Measurements from ENCODE around the gene CEP89. TPM values are rescaled to one million over a fixed set of nuclear protein-coding genes. Genes with fewer than 3 reads are reported as not detected.
"Not testable (repeated sequence)": the region's sequence is repeated elsewhere in the genome, so short reads cannot be mapped to it uniquely, and the experiment has no call there.

Gene CEP89
- total and polyA plus RNA-seq, 4 donors, result 4.4 to 22.6 (median 16.0) TPM

DNA sequence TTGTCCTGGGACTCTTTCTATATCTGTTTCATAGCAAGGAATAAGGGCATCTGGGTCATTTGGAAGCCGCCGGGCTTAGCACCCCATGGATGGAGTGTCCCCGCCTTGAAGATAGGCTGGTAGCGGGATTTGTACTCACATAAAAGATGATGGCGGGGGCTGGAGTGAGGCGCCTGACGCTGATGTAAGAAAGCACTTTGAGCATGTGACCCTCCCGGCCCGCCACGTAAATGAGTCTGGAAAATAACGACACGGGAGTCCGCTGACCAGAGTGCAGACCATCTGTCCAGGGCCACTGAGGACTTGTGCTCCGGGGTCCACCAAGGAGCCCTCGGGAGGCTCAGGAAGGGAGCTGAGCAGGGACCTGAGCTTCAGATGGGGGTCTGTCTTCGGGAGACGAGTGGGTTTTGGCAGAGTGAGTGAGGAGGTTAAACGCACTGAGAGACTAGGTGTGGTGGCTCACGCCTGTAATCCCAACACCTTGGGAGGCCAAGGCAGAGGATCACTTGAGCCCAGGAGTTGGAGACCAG is 128.0 kb downstream of the CEP89 start:
- 94 to 96% methylated on average over 19 of the region's 19 CpGs for WGBS, 2 donors
- peak in 1 of 2 donors; percentile 42 for DNase-seq

DNA sequence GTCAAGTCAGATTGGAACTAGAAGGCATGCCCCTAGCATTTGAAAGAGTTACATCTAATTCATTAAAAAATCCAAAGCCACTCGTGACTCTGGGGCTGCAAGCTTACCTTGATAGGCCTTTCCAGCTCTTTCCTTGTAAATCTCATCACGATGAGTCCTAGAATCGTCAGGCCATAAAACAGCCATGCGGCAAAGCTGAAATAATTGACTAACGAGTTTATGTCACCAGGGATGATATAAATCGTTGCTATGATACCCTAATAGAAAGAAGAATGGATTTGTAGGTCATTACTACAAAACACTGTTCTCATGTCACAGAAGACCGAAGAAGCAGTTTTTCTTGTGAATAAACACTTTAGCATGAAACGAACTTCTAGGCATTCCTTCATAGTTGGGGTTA is 129.7 kb downstream of the CEP89 start:
- Histone ChIP-seq H3K27ac (ENCODE audit: low read depth in 1 of 2, low read length in 2 of 2) (no peak overlapping the region), H3K36me3 (ENCODE audit: control insufficient read depth in 1 of 2, insufficient read depth in 2 of 2, low read length in 1 of 2) (no peaks in the 10 kb centered on the region), H3K4me1 (ENCODE audit: control insufficient read depth in 1 of 2, insufficient read depth in 2 of 2, low read length in 2 of 2) (no peaks in the 10 kb centered on the region), H3K27me3 (ENCODE audit: control insufficient read depth in 1 of 2, insufficient read depth in 2 of 2, low read length in 1 of 2) (no peaks in the 10 kb centered on the region), H3K9me3 (ENCODE audit: control insufficient read depth, low read length) (no peaks in the 10 kb centered on the region), H3K4me3 (ENCODE audit: low read length in 2 of 2) (no peak overlapping the region)
- DNase-seq (no peak), ATAC-seq (ENCODE audit: low FRiP score) (no peak)
- 81 to 82% methylated on average over 8 of the region's 8 CpGs for WGBS, 2 donors
- intact Hi-C loops (cut with DNase I), result no loop called here

More for the DNA sequence above, 128.0 kb downstream of the CEP89 start:
- no peak for ATAC-seq (ENCODE audit: low FRiP score)
- no peak overlapping the region for H3K4me3 ChIP-seq (ENCODE audit: low read length in 2 of 2)
- H3K36me3 ChIP-seq (ENCODE audit: control insufficient read depth in 1 of 2, insufficient read depth in 2 of 2, low read length in 1 of 2), result no peaks in the 10 kb centered on the region
- intact Hi-C loops (cut with DNase I), result no loop called here
- H3K4me1 ChIP-seq (ENCODE audit: control insufficient read depth in 1 of 2, insufficient read depth in 2 of 2, low read length in 2 of 2), result no peaks in the 10 kb centered on the region
- H3K27me3 ChIP-seq (ENCODE audit: control insufficient read depth in 1 of 2, insufficient read depth in 2 of 2, low read length in 1 of 2), result no peaks in the 10 kb centered on the region
- no peak overlapping the region for H3K27ac ChIP-seq (ENCODE audit: low read depth in 1 of 2, low read length in 2 of 2)
- H3K9me3 ChIP-seq (ENCODE audit: control insufficient read depth, low read length), result no peaks in the 10 kb centered on the region

DNA sequence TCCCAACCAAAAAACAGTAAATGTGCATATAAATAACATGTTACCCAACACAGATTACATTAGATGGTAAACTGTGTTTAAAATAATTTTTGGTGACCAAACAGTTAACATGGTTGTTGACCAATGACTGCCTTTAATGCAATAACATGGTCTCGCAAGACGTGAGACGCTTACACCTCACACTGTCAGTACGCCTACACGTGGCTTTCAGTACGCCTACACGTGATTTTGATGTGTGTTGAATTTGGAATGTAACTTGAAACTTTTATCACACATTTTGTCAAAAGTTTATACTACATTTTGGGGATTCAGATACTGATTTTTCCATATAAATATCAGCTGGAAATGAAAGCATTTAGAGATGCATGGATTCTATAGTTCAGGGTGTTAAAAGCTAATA is 134.2 kb downstream of the CEP89 start:
- Histone ChIP-seq H3K4me1 (ENCODE audit: control insufficient read depth in 1 of 2, insufficient read depth in 2 of 2, low read length in 2 of 2) (no peaks in the 10 kb centered on the region), H3K36me3 (ENCODE audit: control insufficient read depth in 1 of 2, insufficient read depth in 2 of 2, low read length in 1 of 2) (no peaks in the 10 kb centered on the region), H3K27ac (ENCODE audit: low read depth in 1 of 2, low read length in 2 of 2) (no peak overlapping the region), H3K9me3 (ENCODE audit: control insufficient read depth, low read length) (no peaks in the 10 kb centered on the region), H3K27me3 (ENCODE audit: control insufficient read depth in 1 of 2, insufficient read depth in 2 of 2, low read length in 1 of 2) (no peaks in the 10 kb centered on the region), H3K4me3 (ENCODE audit: low read length in 2 of 2) (no peak overlapping the region)
- intact Hi-C loops (cut with DNase I), result no loop called here
- no peak for ATAC-seq (ENCODE audit: low FRiP score)
- WGBS, 2 donors, result 65% methylated on average over 7 of the region's 7 CpGs
- no peak for DNase-seq

DNA sequence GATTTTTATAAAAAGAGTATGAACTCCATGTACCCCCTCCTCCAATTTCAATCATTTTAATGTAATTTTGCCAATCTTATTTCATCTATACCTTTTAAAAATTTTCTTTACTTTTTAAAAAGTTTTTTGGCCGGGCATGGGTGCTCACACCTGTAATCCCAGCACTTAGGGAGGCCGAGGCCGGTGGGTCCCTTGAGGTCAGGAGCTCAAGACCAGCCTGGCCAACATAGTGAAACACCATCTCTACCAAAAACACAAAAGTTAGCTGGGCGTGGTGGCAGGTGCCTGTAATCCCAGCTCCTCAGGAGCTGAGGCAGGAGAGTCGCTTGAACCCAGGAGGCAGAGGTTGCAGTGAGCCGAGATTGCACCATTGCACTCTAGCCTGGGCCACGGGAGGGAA is 138.4 kb downstream of the CEP89 start:
- ATAC-seq (ENCODE audit: low FRiP score); H3K27ac ChIP-seq (ENCODE audit: low read depth in 1 of 2, low read length in 2 of 2); H3K4me1 ChIP-seq (ENCODE audit: control insufficient read depth in 1 of 2, insufficient read depth in 2 of 2, low read length in 2 of 2); intact Hi-C loops (cut with DNase I); H3K36me3 ChIP-seq (ENCODE audit: control insufficient read depth in 1 of 2, insufficient read depth in 2 of 2, low read length in 1 of 2); H3K9me3 ChIP-seq (ENCODE audit: control insufficient read depth, low read length); DNase-seq; H3K4me3 ChIP-seq (ENCODE audit: low read length in 2 of 2); H3K27me3 ChIP-seq (ENCODE audit: control insufficient read depth in 1 of 2, insufficient read depth in 2 of 2, low read length in 1 of 2): not testable (repeated sequence)
- WGBS, 2 donors, result 82 to 87% methylated on average over 7 of the region's 7 CpGs

DNA sequence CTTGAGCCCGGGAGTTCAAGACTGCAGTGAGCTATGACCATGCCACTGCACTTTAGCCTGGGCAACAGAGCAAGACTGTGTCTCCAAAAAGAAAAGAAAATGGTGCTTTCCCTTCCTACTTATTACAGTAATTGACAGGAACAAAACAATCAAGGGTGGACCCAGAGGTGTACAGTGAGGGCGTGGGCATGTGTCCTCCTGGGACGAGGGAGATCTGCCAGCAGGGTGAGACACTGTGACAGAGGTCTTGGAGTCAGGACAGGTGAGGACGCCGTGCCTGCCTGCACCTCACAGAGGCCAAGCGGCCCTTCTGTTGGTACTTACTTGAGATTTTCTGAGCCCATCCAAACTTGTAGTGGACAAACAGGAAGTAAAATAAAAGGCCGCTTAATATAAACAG is 138.9 kb downstream of the CEP89 start:
- H3K9me3 ChIP-seq (ENCODE audit: control insufficient read depth, low read length); H3K36me3 ChIP-seq (ENCODE audit: control insufficient read depth in 1 of 2, insufficient read depth in 2 of 2, low read length in 1 of 2); H3K27me3 ChIP-seq (ENCODE audit: control insufficient read depth in 1 of 2, insufficient read depth in 2 of 2, low read length in 1 of 2); ATAC-seq (ENCODE audit: low FRiP score); intact Hi-C loops (cut with DNase I); H3K27ac ChIP-seq (ENCODE audit: low read depth in 1 of 2, low read length in 2 of 2); H3K4me1 ChIP-seq (ENCODE audit: control insufficient read depth in 1 of 2, insufficient read depth in 2 of 2, low read length in 2 of 2); H3K4me3 ChIP-seq (ENCODE audit: low read length in 2 of 2); DNase-seq: not testable (repeated sequence)
- WGBS, 2 donors, result 92 to 94% methylated on average over 7 of the region's 7 CpGs

DNA sequence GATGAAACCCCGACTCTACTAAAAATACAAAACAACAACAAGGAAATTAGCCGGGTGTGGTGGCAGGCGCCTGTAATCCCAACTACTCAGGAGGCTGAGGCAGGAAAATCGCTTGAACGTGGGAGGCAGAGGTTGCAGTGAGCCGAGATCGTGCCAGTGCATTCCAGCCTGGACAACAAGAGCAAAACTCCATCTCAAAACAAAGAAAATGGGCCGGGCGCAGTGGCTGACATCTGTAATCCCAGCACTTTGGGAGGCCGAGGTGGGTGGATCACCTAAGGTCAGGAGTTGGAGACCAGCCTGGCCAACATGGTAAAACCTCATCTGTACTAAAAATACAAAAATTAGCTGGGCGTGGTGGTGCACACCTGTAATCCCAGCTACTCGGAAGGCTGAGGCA is 139.7 kb downstream of the CEP89 start:
- ATAC-seq (ENCODE audit: low FRiP score); H3K4me3 ChIP-seq (ENCODE audit: low read length in 2 of 2); intact Hi-C loops (cut with DNase I); H3K9me3 ChIP-seq (ENCODE audit: control insufficient read depth, low read length); H3K27ac ChIP-seq (ENCODE audit: low read depth in 1 of 2, low read length in 2 of 2); H3K36me3 ChIP-seq (ENCODE audit: control insufficient read depth in 1 of 2, insufficient read depth in 2 of 2, low read length in 1 of 2); DNase-seq; H3K27me3 ChIP-seq (ENCODE audit: control insufficient read depth in 1 of 2, insufficient read depth in 2 of 2, low read length in 1 of 2); H3K4me1 ChIP-seq (ENCODE audit: control insufficient read depth in 1 of 2, insufficient read depth in 2 of 2, low read length in 2 of 2): not testable (repeated sequence)
- 93 to 94% methylated on average over 12 of the region's 12 CpGs for WGBS, 2 donors

DNA sequence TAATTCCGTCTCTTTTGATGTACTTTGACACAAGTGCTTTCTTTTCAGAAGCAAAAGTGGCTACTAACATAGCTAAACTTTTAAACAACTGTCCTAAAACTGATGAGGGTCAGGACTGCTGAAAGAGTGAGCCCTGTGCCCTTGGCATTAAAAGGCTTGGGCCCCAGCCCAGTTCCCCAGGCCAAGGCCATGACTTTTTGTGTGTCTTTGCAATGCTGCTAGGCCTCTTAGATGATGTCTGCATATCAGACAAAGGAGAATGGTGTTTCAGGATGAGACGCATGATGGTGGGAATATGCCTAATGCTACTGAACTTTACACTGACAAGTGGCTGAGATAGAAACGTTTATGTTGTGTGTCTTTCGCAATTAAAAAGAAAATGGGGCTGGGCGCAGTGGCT is 140.1 kb downstream of the CEP89 start:
- Histone ChIP-seq H3K9me3 (ENCODE audit: control insufficient read depth, low read length) (no peaks in the 10 kb centered on the region), H3K4me1 (ENCODE audit: control insufficient read depth in 1 of 2, insufficient read depth in 2 of 2, low read length in 2 of 2) (no peaks in the 10 kb centered on the region), H3K4me3 (ENCODE audit: low read length in 2 of 2) (no peak overlapping the region), H3K27ac (ENCODE audit: low read depth in 1 of 2, low read length in 2 of 2) (no peak overlapping the region), H3K36me3 (ENCODE audit: control insufficient read depth in 1 of 2, insufficient read depth in 2 of 2, low read length in 1 of 2) (peaks cover 0 to 2% of the 10 kb centered on the region in 2 donors), H3K27me3 (ENCODE audit: control insufficient read depth in 1 of 2, insufficient read depth in 2 of 2, low read length in 1 of 2) (no peaks in the 10 kb centered on the region)
- ATAC-seq (ENCODE audit: low FRiP score), result no peak
- intact Hi-C loops (cut with DNase I), result no loop called here
- DNase-seq, result no peak
- WGBS, 2 donors, result 91 to 94% methylated on average over 5 of the region's 5 CpGs

DNA sequence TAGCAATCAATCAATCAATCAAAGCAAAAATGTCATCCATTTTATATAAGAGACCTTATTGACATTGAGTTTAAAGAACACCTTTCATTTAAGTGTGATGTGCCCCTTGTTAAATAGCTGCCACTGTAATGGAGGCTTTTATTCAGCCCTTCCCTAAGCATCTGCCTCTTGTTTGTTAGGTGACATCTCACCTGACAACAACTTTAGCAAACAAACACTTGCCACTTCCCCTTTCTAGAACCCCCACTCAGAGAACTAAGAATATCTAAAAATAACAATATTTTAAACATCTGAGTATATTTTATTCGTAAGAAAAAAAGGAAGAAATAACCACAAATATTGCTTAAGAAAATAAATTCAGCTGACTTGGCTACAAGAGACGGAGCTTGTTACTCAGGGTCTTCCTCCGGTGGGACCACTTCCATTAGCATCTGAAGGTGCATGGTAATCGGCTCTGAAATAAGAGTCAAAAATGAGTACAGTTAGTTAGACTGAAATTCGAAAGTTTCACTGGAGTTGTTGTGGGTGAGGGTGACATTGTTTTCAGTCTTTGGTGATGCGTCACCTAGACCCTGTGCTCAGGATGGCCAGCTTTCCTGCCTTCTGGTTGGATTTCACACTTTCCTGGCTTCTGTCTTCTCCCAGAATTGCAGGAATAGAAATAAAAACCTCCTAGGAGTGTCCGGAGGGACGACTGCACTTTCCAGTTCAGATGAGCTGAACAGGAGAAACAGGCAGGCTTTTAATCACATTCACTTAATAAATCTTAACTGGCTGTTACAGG is 141.3 kb downstream of the CEP89 start:
- DNase-seq (no peak), ATAC-seq (ENCODE audit: low FRiP score) (no peak)
- Histone ChIP-seq H3K9me3 (ENCODE audit: control insufficient read depth, low read length) (no peaks in the 10 kb centered on the region), H3K27me3 (ENCODE audit: control insufficient read depth in 1 of 2, insufficient read depth in 2 of 2, low read length in 1 of 2) (no peaks in the 10 kb centered on the region), H3K4me3 (ENCODE audit: low read length in 2 of 2) (no peak overlapping the region), H3K4me1 (ENCODE audit: control insufficient read depth in 1 of 2, insufficient read depth in 2 of 2, low read length in 2 of 2) (no peaks in the 10 kb centered on the region), H3K27ac (ENCODE audit: low read depth in 1 of 2, low read length in 2 of 2) (no peak overlapping the region), H3K36me3 (ENCODE audit: control insufficient read depth in 1 of 2, insufficient read depth in 2 of 2, low read length in 1 of 2) (peaks cover 0 to 2% of the 10 kb centered on the region in 2 donors)
- 82 to 86% methylated on average over 8 of the region's 8 CpGs for WGBS, 2 donors
- intact Hi-C loops (cut with DNase I), result no loop called here

DNA sequence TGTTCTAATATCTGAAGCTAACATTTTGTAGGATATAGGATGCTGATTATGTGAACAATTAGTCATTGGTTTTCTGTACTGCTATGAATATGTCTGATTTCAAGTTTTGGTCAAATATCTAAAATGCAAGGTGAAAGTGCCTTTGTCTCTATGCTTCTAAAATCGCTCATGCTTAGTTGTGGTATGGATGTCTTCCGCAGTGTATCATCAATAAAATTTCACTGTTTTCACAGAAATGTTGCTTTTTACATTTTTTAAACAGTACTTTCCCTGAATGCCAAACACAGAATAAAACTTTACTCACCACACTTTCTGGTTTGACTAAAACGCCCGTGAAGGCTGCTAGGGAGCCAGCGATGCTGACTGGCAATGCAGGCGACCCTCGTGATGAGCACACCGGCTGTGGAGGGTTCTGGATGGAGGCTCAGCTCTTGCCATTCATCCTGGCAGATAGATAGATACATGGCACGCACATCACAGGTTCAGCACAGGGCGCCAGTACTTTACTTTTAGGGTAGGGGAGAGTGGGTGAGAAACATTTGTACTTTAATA is 142.3 kb downstream of the CEP89 start:
- Histone ChIP-seq H3K27me3 (ENCODE audit: control insufficient read depth in 1 of 2, insufficient read depth in 2 of 2, low read length in 1 of 2) (no peaks in the 10 kb centered on the region), H3K4me1 (ENCODE audit: control insufficient read depth in 1 of 2, insufficient read depth in 2 of 2, low read length in 2 of 2) (no peaks in the 10 kb centered on the region), H3K27ac (ENCODE audit: low read depth in 1 of 2, low read length in 2 of 2) (no peak overlapping the region), H3K9me3 (ENCODE audit: control insufficient read depth, low read length) (no peaks in the 10 kb centered on the region), H3K36me3 (ENCODE audit: control insufficient read depth in 1 of 2, insufficient read depth in 2 of 2, low read length in 1 of 2) (peaks cover 0 to 2% of the 10 kb centered on the region in 2 donors), H3K4me3 (ENCODE audit: low read length in 2 of 2) (no peak overlapping the region)
- 86 to 89% methylated on average over 10 of the region's 10 CpGs for WGBS, 2 donors
- no peak for DNase-seq
- intact Hi-C loops (cut with DNase I), result no loop called here
- ATAC-seq (ENCODE audit: low FRiP score), result no peak
